Common myeloid progenitor, CD34-positive (primary cell): ENCODE measurements around the gene ACBD4.

Source experiments
- CTCF ChIA-PET: fragments of 350-600 bp; sonication (Branson Sonifier 250); formaldehyde crosslinking; loops from one replicate; lab custom pipeline; 2021; ENCODE audit warnings: antibody characterized with exemption; lab: Charles Lee
- POLR2A ChIA-PET: fragments of 350-600 bp; sonication (Branson Sonifier 250); formaldehyde crosslinking; loops from one replicate; lab custom pipeline; 2021; ENCODE audit warnings: antibody characterized with exemption; lab: Charles Lee
- DNase-seq, 3 donors: peaks; one replicate each; pipeline versions ENCODE4 v3.0.0 to v3.0.0-alpha.2; 2013
- H3K27ac ChIP-seq, 2 experiments: 1 replicate in 1 of 2; 2 replicates in 1 of 2; pipeline ENCODE4 v1.7.0; 2013; ENCODE audit warnings: inconsistent platforms in 2 of 2, low read length in 2 of 2, mild to moderate bottlenecking in 2 of 2, low read depth in 1 of 2, moderate library complexity in 1 of 2; ENCODE audit not compliant: severe bottlenecking in 2 of 2, insufficient read depth in 1 of 2, poor library complexity in 1 of 2
- H3K27me3 ChIP-seq, 5 experiments: replicated peaks in 2 of 5; 1 replicate in 3 of 5; 2 replicates in 2 of 5; pipeline versions ENCODE4 v1.6.1 to v1.7.0; 2013; ENCODE audit warnings: low read length in 4 of 5, mild to moderate bottlenecking in 2 of 5, moderate library complexity in 2 of 5, inconsistent platforms in 1 of 5; ENCODE audit not compliant: insufficient read depth in 5 of 5, control insufficient read depth in 4 of 5
- H3K36me3 ChIP-seq, 4 experiments: 1 replicate in 2 of 4; 2 replicates in 2 of 4; pipeline versions ENCODE4 v1.6.1 to v1.7.0; 2013; ENCODE audit warnings: low read length in 3 of 4, control low read depth in 1 of 4, mild to moderate bottlenecking in 1 of 4; ENCODE audit not compliant: control insufficient read depth in 4 of 4, insufficient read depth in 4 of 4
- H3K4me1 ChIP-seq, 4 experiments: 1 replicate in 3 of 4; 2 replicates in 1 of 4; pipeline versions ENCODE4 v1.6.1 to v1.7.1; 2013; ENCODE audit warnings: low read length in 3 of 4, mild to moderate bottlenecking in 3 of 4, control low read depth in 1 of 4, inconsistent platforms in 1 of 4, moderate library complexity in 1 of 4; ENCODE audit not compliant: control insufficient read depth in 4 of 4, insufficient read depth in 4 of 4; ENCODE audit errors: control extremely low read depth in 1 of 4
- H3K4me3 ChIP-seq, 7 experiments: 1 replicate in 4 of 7; 2 replicates in 3 of 7; pipeline versions ENCODE4 v1.5.1 to v1.7.0; 2013; ENCODE audit warnings: mild to moderate bottlenecking in 7 of 7, low read length in 6 of 7, moderate library complexity in 6 of 7, inconsistent platforms in 2 of 7, low read depth in 2 of 7, control low read depth in 1 of 7; ENCODE audit not compliant: insufficient read depth in 4 of 7, control insufficient read depth in 1 of 7; ENCODE audit errors: extremely low read depth in 1 of 7
- H3K9me3 ChIP-seq, 5 experiments: 1 replicate in 4 of 5; 2 replicates in 1 of 5; pipeline versions ENCODE4 v1.6.1 to v1.7.1; 2013; ENCODE audit warnings: low read length in 4 of 5, mild to moderate bottlenecking in 2 of 5, inconsistent platforms in 1 of 5, low read depth in 1 of 5, moderate library complexity in 1 of 5; ENCODE audit not compliant: control insufficient read depth in 4 of 5, insufficient read depth in 2 of 5; ENCODE audit errors: control extremely low read depth in 1 of 5
- WGBS: methylation state at CpG from one replicate; pipeline ENCODE4 v1.1.5; 2013; ENCODE audit not compliant: insufficient coverage; 5-methylcytosine and 5-hydroxymethylcytosine counted together

Gene ACBD4

GRCh38 chr17:45114117-45114932 lies 21.2 kb upstream of the ACBD4 start:
- no peaks in the 10 kb centered on the region for H3K9me3 ChIP-seq
- H3K4me3 ChIP-seq: no peak overlapping the region
- H3K4me1 ChIP-seq: no peaks in the 10 kb centered on the region
- no peak overlapping the region for H3K27ac ChIP-seq
- CTCF ChIA-PET: interaction anchor here (1.0 to 2.6 kb wide), 3 partner anchors 9 to 18 kb away, joined by 3 to 8 read pairs (median 6); no protein-coding TSS in a partner anchor
- peaks cover 0 to 3% (median under 1%) of the 10 kb centered on the region in 4 experiments for H3K36me3 ChIP-seq
- WGBS: 92% methylated on average over 13 of the region's 19 CpGs
- no peak for DNase-seq
- POLR2A ChIA-PET: no interaction called here
- H3K27me3 ChIP-seq: peaks cover 0 to 2% (median 0%) of the 10 kb centered on the region in 5 experiments

GRCh38 chr17:45115015-45115625 lies 20.4 kb upstream of the ACBD4 start:
- Histone ChIP-seq H3K27me3 (peaks cover 0 to 10% (median 0%) of the 10 kb centered on the region in 5 experiments), H3K9me3 (no peaks in the 10 kb centered on the region), H3K4me1 (no peaks in the 10 kb centered on the region), H3K4me3 (no peak overlapping the region), H3K36me3 (no peaks in the 10 kb centered on the region), H3K27ac (no peak overlapping the region)
- WGBS: 95% methylated on average over 17 of the region's 26 CpGs
- ChIA-PET POLR2A (no interaction called here), CTCF (interaction anchor here (0.5 to 2.6 kb wide), 4 partner anchors 10 to 1489 kb away, joined by 3 to 8 read pairs (median 6); no protein-coding TSS in a partner anchor)
- DNase-seq: no peak

GRCh38 chr17:45115871-45116270 lies 19.6 kb upstream of the ACBD4 start:
- H3K4me1 ChIP-seq: peaks cover 0 to 1% (median 0%) of the 10 kb centered on the region in 4 experiments
- no peak overlapping the region for H3K4me3 ChIP-seq
- DNase-seq: no peak
- ChIA-PET CTCF (interaction anchor here (0.5 to 2.6 kb wide), 4 partner anchors 10 to 1490 kb away, joined by 3 to 8 read pairs (median 4); partner anchors contain the start of gene PLCD3), POLR2A (no interaction called here)
- H3K27me3 ChIP-seq: peaks cover 0 to 18% (median 3%) of the 10 kb centered on the region in 5 experiments
- H3K9me3 ChIP-seq: no peaks in the 10 kb centered on the region
- 67% methylated on average over 7 of the region's 11 CpGs for WGBS
- no peak overlapping the region for H3K27ac ChIP-seq
- H3K36me3 ChIP-seq: no peaks in the 10 kb centered on the region

- CTCF ChIA-PET: interaction anchor here (1.1 to 3.5 kb wide), 5 partner anchors 9 to 20 kb away, joined by 3 to 16 read pairs (median 8); partner anchors contain the start of genes ACBD4 and PLCD3
- Histone ChIP-seq H3K9me3 (no peaks in the 10 kb centered on the region), H3K4me1 (peaks cover 0 to 5% (median 1%) of the 10 kb centered on the region in 4 experiments), H3K27me3 (peaks cover 0 to 24% (median 6%) of the 10 kb centered on the region in 5 experiments), H3K4me3 (no peak overlapping the region), H3K36me3 (no peaks in the 10 kb centered on the region), H3K27ac (no peak overlapping the region)
- WGBS: 97% methylated on average over 8 of the region's 10 CpGs
- POLR2A ChIA-PET: no interaction called here
- DNase-seq: no peak
These were observed 19.0 kb upstream of the ACBD4 start for GRCh38 chr17:45116434-45117016.

GRCh38 chr17:45117334-45117733 lies 18.2 kb upstream of the ACBD4 start:
- Histone ChIP-seq H3K27ac (no peak overlapping the region), H3K4me1 (peaks cover 0 to 5% (median 1%) of the 10 kb centered on the region in 4 experiments), H3K9me3 (no peaks in the 10 kb centered on the region), H3K27me3 (peaks cover 0 to 30% (median 7%) of the 10 kb centered on the region in 5 experiments), H3K36me3 (no peaks in the 10 kb centered on the region), H3K4me3 (no peak overlapping the region)
- DNase-seq: no peak
- 100% methylated on average over 1 of the region's 4 CpGs for WGBS
- CTCF ChIA-PET: interaction anchor here (1.1 to 3.5 kb wide), 4 partner anchors 9 to 21 kb away, joined by 3 to 16 read pairs (median 7); partner anchors contain the start of genes ACBD4 and PLCD3
- POLR2A ChIA-PET: no interaction called here

- no peaks in the 10 kb centered on the region for H3K36me3 ChIP-seq
- peaks cover 0 to 30% (median 7%) of the 10 kb centered on the region in 5 experiments for H3K27me3 ChIP-seq
- no peak overlapping the region for H3K27ac ChIP-seq
- DNase-seq: no peak
- POLR2A ChIA-PET: no interaction called here
- peaks cover 0 to 5% (median 1%) of the 10 kb centered on the region in 4 experiments for H3K4me1 ChIP-seq
- H3K4me3 ChIP-seq: no peak overlapping the region
- 97% methylated on average over 17 of the region's 20 CpGs for WGBS
- CTCF ChIA-PET: interaction anchor here (1.0 to 3.5 kb wide), 7 partner anchors 10 to 80 kb away, joined by 3 to 16 read pairs (median 8); partner anchors contain the start of gene ACBD4
- no peaks in the 10 kb centered on the region for H3K9me3 ChIP-seq
These were observed 17.4 kb upstream of the ACBD4 start for GRCh38 chr17:45117848-45118646.
